ENCODE measurements around the gene ILKAP.
A peak's percentile ranks its signal among the peaks of the same experiment; 100 is the strongest.

ILKAP gene

GRCh38 chr2:238216651-238217184 lies 13.2 kb upstream of the ILKAP start:
- no peaks in the 10 kb centered on the region for H3K36me3 ChIP-seq (ENCODE audit: control insufficient read depth, insufficient read depth, low read length)
- H3K4me1 ChIP-seq (ENCODE audit: control insufficient read depth, insufficient read depth, low read length): no peaks in the 10 kb centered on the region
- no peak overlapping the region for H3K9ac ChIP-seq (ENCODE audit: low read length)
- H3K4me3 ChIP-seq (ENCODE audit: low read length): no peak overlapping the region
- no peaks in the 10 kb centered on the region for H3K27me3 ChIP-seq (ENCODE audit: control insufficient read depth, insufficient read depth, low read length)
- H3K27ac ChIP-seq (ENCODE audit: low read depth, low read length): no peak overlapping the region

- Histone ChIP-seq H3K27ac (ENCODE audit: low read depth, low read length) (no peak overlapping the region), H3K27me3 (ENCODE audit: control insufficient read depth, insufficient read depth, low read length) (no peaks in the 10 kb centered on the region)
Observed at GRCh38 chr2:238207006-238207405, 3.5 kb upstream of the ILKAP start.

GRCh38 chr2:238203973-238204683 lies 633 bp upstream of the ILKAP start:
- Histone ChIP-seq H3K9ac (ENCODE audit: low read length) (peak overlapping the region; percentile 90), H3K4me1 (ENCODE audit: control insufficient read depth, insufficient read depth, low read length) (peaks cover 23% of the 10 kb centered on the region), H3K27me3 (ENCODE audit: control insufficient read depth, insufficient read depth, low read length) (no peaks in the 10 kb centered on the region), H3K36me3 (ENCODE audit: control insufficient read depth, insufficient read depth, low read length) (no peaks in the 10 kb centered on the region), H3K27ac (ENCODE audit: low read depth, low read length) (peak overlapping the region; percentile 90), H3K4me3 (ENCODE audit: low read length) (peak overlapping the region; percentile 78)

More at GRCh38 chr2:238207006-238207405, 3.5 kb upstream of the ILKAP start:
- Histone ChIP-seq H3K36me3 (ENCODE audit: control insufficient read depth, insufficient read depth, low read length) (no peaks in the 10 kb centered on the region), H3K9ac (ENCODE audit: low read length) (no peak overlapping the region), H3K4me3 (ENCODE audit: low read length) (no peak overlapping the region), H3K4me1 (ENCODE audit: control insufficient read depth, insufficient read depth, low read length) (peaks cover 10% of the 10 kb centered on the region)

GRCh38 chr2:238202326-238203093 lies 985 bp downstream of the ILKAP start:
- Histone ChIP-seq H3K4me3 (ENCODE audit: low read length) (peak overlapping the region; percentile 77), H3K27me3 (ENCODE audit: control insufficient read depth, insufficient read depth, low read length) (no peaks in the 10 kb centered on the region), H3K27ac (ENCODE audit: low read depth, low read length) (peak overlapping the region; percentile 94), H3K36me3 (ENCODE audit: control insufficient read depth, insufficient read depth, low read length) (no peaks in the 10 kb centered on the region), H3K9ac (ENCODE audit: low read length) (peak overlapping the region; percentile 85), H3K4me1 (ENCODE audit: control insufficient read depth, insufficient read depth, low read length) (peaks cover 23% of the 10 kb centered on the region)

- H3K27ac ChIP-seq (ENCODE audit: low read depth, low read length): no peak overlapping the region
- H3K9ac ChIP-seq (ENCODE audit: low read length): no peak overlapping the region
- no peaks in the 10 kb centered on the region for H3K27me3 ChIP-seq (ENCODE audit: control insufficient read depth, insufficient read depth, low read length)
- H3K36me3 ChIP-seq (ENCODE audit: control insufficient read depth, insufficient read depth, low read length): peaks cover 44% of the 10 kb centered on the region
- no peak overlapping the region for H3K4me3 ChIP-seq (ENCODE audit: low read length)
- H3K4me1 ChIP-seq (ENCODE audit: control insufficient read depth, insufficient read depth, low read length): no peaks in the 10 kb centered on the region
Observed at GRCh38 chr2:238190445-238190844, 13.1 kb downstream of the ILKAP start.

GRCh38 chr2:238187618-238188548 lies 15.6 kb downstream of the ILKAP start:
- H3K4me3 ChIP-seq (ENCODE audit: low read length): no peak overlapping the region

GRCh38 chr2:238183821-238184220 lies 19.7 kb downstream of the ILKAP start:
- Histone ChIP-seq H3K4me1 (ENCODE audit: control insufficient read depth, insufficient read depth, low read length) (no peaks in the 10 kb centered on the region), H3K9ac (ENCODE audit: low read length) (no peak overlapping the region), H3K27me3 (ENCODE audit: control insufficient read depth, insufficient read depth, low read length) (no peaks in the 10 kb centered on the region), H3K4me3 (ENCODE audit: low read length) (no peak overlapping the region), H3K36me3 (ENCODE audit: control insufficient read depth, insufficient read depth, low read length) (peaks cover 62% of the 10 kb centered on the region), H3K27ac (ENCODE audit: low read depth, low read length) (no peak overlapping the region)

More at GRCh38 chr2:238187618-238188548, 15.6 kb downstream of the ILKAP start:
- no peak overlapping the region for H3K9ac ChIP-seq (ENCODE audit: low read length)
- H3K4me1 ChIP-seq (ENCODE audit: control insufficient read depth, insufficient read depth, low read length): no peaks in the 10 kb centered on the region
- H3K36me3 ChIP-seq (ENCODE audit: control insufficient read depth, insufficient read depth, low read length): peaks cover 53% of the 10 kb centered on the region
- H3K27me3 ChIP-seq (ENCODE audit: control insufficient read depth, insufficient read depth, low read length): no peaks in the 10 kb centered on the region
- H3K27ac ChIP-seq (ENCODE audit: low read depth, low read length): no peak overlapping the region

- Histone ChIP-seq H3K4me3 (ENCODE audit: low read length) (no peak overlapping the region), H3K36me3 (ENCODE audit: control insufficient read depth, insufficient read depth, low read length) (peaks cover 54% of the 10 kb centered on the region), H3K27me3 (ENCODE audit: control insufficient read depth, insufficient read depth, low read length) (no peaks in the 10 kb centered on the region), H3K27ac (ENCODE audit: low read depth, low read length) (no peak overlapping the region), H3K9ac (ENCODE audit: low read length) (no peak overlapping the region), H3K4me1 (ENCODE audit: control insufficient read depth, insufficient read depth, low read length) (no peaks in the 10 kb centered on the region)
Observed at GRCh38 chr2:238182362-238182761, 21.1 kb downstream of the ILKAP start.

- Histone ChIP-seq H3K27me3 (ENCODE audit: control insufficient read depth, insufficient read depth, low read length) (no peaks in the 10 kb centered on the region), H3K36me3 (ENCODE audit: control insufficient read depth, insufficient read depth, low read length) (peaks cover 48% of the 10 kb centered on the region), H3K9ac (ENCODE audit: low read length) (no peak overlapping the region), H3K4me1 (ENCODE audit: control insufficient read depth, insufficient read depth, low read length) (no peaks in the 10 kb centered on the region), H3K4me3 (ENCODE audit: low read length) (no peak overlapping the region), H3K27ac (ENCODE audit: low read depth, low read length) (no peak overlapping the region)
Observed at GRCh38 chr2:238180554-238180953, 22.9 kb downstream of the ILKAP start.

- no peak overlapping the region for H3K9ac ChIP-seq (ENCODE audit: low read length)
- H3K36me3 ChIP-seq (ENCODE audit: control insufficient read depth, insufficient read depth, low read length): peaks cover 43% of the 10 kb centered on the region
Observed at GRCh38 chr2:238176613-238177012, 26.9 kb downstream of the ILKAP start.

GRCh38 chr2:238174701-238175100 lies 28.8 kb downstream of the ILKAP start:
- Histone ChIP-seq H3K36me3 (ENCODE audit: control insufficient read depth, insufficient read depth, low read length) (peaks cover 40% of the 10 kb centered on the region), H3K9ac (ENCODE audit: low read length) (no peak overlapping the region), H3K27me3 (ENCODE audit: control insufficient read depth, insufficient read depth, low read length) (no peaks in the 10 kb centered on the region), H3K4me1 (ENCODE audit: control insufficient read depth, insufficient read depth, low read length) (peaks cover 9% of the 10 kb centered on the region), H3K4me3 (ENCODE audit: low read length) (no peak overlapping the region), H3K27ac (ENCODE audit: low read depth, low read length) (no peak overlapping the region)

More at GRCh38 chr2:238176613-238177012, 26.9 kb downstream of the ILKAP start:
- Histone ChIP-seq H3K27me3 (ENCODE audit: control insufficient read depth, insufficient read depth, low read length) (no peaks in the 10 kb centered on the region), H3K4me1 (ENCODE audit: control insufficient read depth, insufficient read depth, low read length) (no peaks in the 10 kb centered on the region), H3K4me3 (ENCODE audit: low read length) (no peak overlapping the region), H3K27ac (ENCODE audit: low read depth, low read length) (no peak overlapping the region)

GRCh38 chr2:238174291-238174690 lies 29.2 kb downstream of the ILKAP start:
- no peaks in the 10 kb centered on the region for H3K27me3 ChIP-seq (ENCODE audit: control insufficient read depth, insufficient read depth, low read length)
- no peak overlapping the region for H3K27ac ChIP-seq (ENCODE audit: low read depth, low read length)
- peaks cover 36% of the 10 kb centered on the region for H3K36me3 ChIP-seq (ENCODE audit: control insufficient read depth, insufficient read depth, low read length)
- no peak overlapping the region for H3K4me3 ChIP-seq (ENCODE audit: low read length)
- H3K9ac ChIP-seq (ENCODE audit: low read length): no peak overlapping the region
- peaks cover 10% of the 10 kb centered on the region for H3K4me1 ChIP-seq (ENCODE audit: control insufficient read depth, insufficient read depth, low read length)

Measured in rectal smooth muscle tissue (tissue), 1 donor.